ENCODE measurements around the gene LPGAT1.
A peak's percentile ranks its signal among the peaks of the same experiment; 100 is the strongest.
"Not testable (repeated sequence)": the region's sequence is repeated elsewhere in the genome, so short reads cannot be mapped to it uniquely, and the experiment has no call there.

LPGAT1 gene

GRCh38 chr1:211830328-211831142, at the start of gene LPGAT1:
Gene LPGAT1 (minus strand): TSS chr1:211830763. CDS start chr1:211829296, 1,467 bp downstream.
- peak; percentile 48 for DNase-seq (ENCODE audit: low read depth)

GRCh38 chr1:211879475-211879874, 48.9 kb upstream of the LPGAT1 start:
- no peak for DNase-seq (ENCODE audit: low read depth)

DNA sequence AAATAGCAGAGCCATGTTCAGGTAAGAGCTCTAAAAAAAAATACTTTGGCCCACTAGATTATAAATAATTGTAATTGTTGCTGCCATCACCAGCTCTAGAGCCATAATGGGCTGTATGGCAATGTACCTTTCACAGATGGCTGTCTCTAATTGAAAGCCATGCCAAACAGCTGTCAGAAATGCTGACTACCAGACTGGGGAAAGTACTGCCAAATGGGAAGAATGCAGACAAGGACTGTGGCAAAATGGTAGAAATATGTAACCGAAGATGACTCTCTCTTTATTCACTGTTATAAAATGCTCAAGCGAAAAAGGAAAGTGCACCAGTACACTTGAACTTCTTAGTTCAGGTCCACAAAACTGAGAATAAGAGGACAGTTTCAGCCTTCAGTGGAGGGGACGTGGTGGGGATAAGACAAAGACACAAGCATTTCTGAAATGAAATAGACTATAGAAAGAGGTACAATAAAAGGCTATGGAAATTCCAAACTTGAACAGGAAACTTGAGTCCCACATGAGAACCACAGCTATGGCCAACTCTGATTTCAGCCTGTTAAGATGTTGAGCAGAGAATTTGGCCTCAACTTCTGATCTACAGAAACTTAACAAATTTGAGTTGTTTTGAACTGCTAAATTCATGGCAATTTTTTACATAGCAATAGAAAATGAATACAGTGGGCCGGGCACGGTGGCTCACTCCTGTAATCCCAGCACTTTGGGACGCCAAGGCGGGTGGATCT, 46.5 kb upstream of the LPGAT1 start:
- no peak for DNase-seq (ENCODE audit: low read depth)

DNA sequence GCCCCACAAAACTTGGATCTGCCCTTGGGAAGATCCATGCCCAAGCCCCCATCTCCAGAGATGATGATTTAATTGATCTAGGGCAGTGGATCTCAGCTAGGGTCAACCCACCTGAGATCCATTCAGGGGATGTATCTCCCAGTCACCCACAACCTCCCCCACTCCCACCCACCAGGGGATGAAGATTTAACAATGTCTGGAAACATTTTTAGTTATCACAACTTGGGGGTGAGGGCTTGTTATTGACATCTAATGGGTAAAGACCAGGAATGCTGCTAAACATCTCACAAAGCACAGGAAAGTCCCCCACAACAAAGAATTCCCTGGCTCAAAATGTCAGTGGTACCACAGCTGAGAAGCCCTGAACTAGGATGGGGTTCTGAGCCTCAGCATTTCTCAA, 45.0 kb upstream of the LPGAT1 start:
- no peak for DNase-seq (ENCODE audit: low read depth)

- DNase-seq (ENCODE audit: low read depth), result no peak
Observed at GRCh38 chr1:211874521-211875347, 44.2 kb upstream of the LPGAT1 start.

DNA sequence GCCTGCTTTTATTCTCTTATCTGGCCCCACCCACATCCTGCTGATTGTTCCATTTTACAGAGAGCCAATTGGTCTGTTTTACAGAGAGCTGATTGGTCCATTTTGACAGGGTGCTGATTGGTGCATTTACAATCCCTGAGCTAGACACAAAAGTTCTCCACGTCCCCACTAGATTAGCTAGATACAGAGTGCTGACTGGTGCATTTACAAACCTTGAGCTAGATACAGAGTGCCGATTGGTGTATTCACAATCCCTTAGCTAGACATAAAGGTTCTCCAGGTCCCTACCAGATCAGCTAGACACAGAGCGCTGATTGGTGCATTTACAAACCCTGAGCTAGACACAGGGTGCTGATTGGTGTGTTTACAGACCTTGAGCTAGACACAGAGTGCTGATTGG, 43.2 kb upstream of the LPGAT1 start:
- not testable (repeated sequence) for DNase-seq (ENCODE audit: low read depth)

- no peak for DNase-seq (ENCODE audit: low read depth)
Observed at GRCh38 chr1:211870156-211870555, 39.6 kb upstream of the LPGAT1 start.

GRCh38 chr1:211865180-211865579, 34.6 kb upstream of the LPGAT1 start:
- DNase-seq (ENCODE audit: low read depth), result no peak

GRCh38 chr1:211859405-211859804, 28.8 kb upstream of the LPGAT1 start:
- DNase-seq (ENCODE audit: low read depth), result no peak

DNA sequence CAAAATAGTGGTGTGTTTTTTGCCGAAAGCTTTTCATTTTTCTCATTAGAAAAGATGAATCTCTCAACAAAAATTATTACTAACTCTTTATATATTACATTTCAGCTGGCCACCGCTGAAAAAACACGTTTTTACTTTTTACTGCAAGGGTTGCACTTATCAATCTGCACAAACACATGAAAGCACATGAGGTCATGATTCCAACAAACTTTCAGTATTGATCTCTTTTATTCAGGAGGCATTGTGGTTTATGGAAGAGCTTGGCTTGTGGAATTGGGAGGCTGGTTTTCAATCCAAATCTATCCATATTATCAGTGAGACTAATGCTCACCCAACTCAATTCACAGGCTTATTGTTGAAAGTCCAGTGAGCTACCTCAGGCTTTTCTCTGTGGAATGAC, 20.6 kb upstream of the LPGAT1 start:
- no peak for DNase-seq (ENCODE audit: low read depth)

DNA sequence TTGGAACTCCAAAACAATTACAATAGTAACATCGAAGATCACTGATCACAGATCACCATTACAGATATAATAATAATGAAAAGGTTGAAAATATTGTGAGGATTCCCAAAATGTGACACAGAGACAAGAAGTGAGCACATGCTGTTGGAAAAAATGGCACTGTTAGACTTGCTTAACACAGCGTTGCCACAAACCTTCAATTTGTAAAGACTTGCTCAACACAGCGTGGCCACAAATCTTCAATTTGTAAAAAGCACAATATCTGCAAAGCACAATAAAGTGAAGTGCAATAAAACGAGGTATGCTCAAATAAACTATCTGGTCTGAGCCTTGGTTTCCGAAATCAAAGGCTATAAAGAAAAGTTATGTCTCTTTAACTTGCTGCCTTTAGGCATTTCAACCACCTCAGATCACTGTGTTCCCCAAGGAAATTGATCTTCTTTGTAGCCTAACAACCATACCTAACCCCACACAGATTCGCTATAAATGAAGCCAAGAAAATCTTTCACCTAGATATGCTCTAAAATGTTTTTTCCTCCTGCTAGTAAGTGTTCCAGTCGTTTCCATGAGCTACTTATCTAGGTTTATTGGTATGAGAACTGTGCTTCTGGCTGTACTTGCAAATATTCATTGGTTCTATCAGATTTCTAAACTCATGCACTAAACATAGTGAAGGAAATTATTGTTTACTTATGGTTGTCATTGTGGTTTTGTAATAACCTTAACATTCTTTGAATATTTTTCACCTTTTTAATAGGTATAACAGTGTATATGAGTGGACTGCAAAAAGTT, 13.1 kb upstream of the LPGAT1 start:
- no peak for DNase-seq (ENCODE audit: low read depth)

GRCh38 chr1:211843018-211843417, 12.5 kb upstream of the LPGAT1 start:
- no peak for DNase-seq (ENCODE audit: low read depth)

DNA sequence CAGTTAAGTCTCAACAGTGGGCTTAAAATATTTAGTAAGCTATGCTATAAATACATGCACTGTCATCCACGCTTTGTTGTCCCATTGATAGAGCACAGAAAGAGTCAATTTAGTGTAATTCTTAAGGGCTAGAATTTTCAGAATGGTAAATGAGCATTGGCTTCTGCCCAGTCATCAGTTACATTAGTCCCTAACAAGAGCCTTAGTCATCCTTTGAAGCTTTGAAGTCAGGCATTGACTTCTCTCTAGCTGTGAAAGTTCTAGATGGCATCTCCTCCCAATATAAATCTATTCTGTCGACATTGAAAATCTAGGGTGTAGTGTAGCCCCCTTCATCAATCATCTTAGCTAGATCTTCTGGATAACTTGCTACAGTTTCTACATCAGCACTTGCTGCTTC, 12.0 kb upstream of the LPGAT1 start:
- DNase-seq (ENCODE audit: low read depth), result no peak

DNA sequence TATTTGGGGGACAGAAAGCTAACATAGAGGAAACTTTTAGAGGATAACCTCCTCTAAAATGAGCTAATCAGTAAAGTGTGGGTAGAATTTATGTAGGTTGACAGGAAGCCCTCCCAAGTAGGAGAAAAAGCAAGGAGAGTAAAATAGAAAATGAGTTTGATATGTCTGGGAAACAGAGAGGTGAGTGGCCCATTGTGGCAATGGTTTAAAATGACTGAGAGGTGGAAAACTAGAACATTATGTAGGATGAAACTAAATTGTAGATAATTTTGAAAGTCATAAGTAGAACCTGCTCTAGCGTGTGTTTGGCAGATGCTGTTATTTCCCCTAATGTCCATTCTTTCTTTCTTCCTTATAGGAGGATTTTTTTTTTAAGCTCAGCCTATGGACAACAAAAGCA, 8.5 kb upstream of the LPGAT1 start:
- no peak for DNase-seq (ENCODE audit: low read depth)

- DNase-seq (ENCODE audit: low read depth), result no peak
Observed at GRCh38 chr1:211833174-211833820, 2.7 kb upstream of the LPGAT1 start.

DNA sequence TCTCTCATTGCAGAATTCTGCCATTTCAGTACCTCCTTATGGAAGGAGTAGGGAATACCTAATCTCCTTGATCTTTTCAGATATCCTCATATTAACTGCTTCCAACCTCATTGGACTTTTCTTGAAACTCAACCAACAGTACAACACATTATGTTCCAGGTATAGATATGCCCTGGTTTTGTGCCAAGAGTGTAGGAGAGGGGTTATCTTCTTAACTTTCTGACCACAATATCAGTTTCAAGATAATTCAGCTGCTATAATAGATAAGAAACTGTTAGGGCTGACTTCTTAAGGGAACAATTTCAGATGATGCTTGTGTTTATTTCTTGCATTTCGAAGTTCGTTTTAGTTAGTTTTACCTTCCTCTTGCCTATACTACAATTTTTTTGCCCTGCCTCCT, 2.1 kb upstream of the LPGAT1 start:
- DNase-seq (ENCODE audit: low read depth), result no peak

DNA sequence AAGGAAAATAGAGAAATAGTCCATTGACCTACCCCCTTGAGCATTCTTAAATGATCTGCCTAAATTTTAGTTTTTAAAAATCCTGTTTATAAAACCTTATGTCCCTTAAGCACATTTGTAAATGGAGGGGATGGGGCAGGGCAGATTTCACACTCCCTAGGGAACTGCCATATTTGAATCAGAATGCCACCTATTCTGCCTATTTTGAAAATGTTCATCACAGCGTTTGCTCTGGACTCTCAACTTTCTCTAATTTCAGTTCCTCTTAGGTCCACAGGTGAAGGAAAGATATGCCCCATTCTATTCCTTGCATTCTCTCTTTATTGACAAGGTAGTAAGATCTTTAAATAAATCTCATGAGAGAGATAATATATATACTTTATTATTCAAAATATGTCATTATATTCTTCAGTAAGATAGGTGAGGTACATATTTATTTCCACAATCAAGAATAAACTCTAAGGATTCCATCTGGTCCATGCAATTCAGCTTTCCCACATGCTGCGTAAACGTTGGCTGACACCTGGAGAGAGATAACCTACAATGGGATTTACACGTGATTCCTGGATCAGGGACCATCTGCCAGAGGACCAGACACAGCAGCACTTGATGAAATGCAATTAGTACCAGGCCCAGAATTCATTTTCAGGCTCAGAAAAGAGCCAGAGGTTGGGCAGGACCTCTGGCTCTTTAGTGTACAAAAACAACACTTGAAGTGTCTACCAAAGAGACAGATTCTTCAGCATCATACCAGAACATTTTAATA, 1.2 kb upstream of the LPGAT1 start:
- DNase-seq (ENCODE audit: low read depth), result no peak

GRCh38 chr1:211830055-211830327, 572 bp downstream of the LPGAT1 start:
- DNase-seq (ENCODE audit: low read depth), result no peak

GRCh38 chr1:211829343-211830054, 1.1 kb downstream of the LPGAT1 start:
- DNase-seq (ENCODE audit: low read depth), result no peak
